HG02981 (cell line): ENCODE results near the gene INPP4A.

ENCODE experiments used
- ATAC-seq: cut with Tn5 transposase; IDR thresholded peaks from one replicate; pipeline ENCODE4 v1.9.1; 2021; ENCODE audit warnings: mild to moderate bottlenecking, moderate library complexity; ENCODE audit not compliant: unreplicated experiment

Gene INPP4A

DNA sequence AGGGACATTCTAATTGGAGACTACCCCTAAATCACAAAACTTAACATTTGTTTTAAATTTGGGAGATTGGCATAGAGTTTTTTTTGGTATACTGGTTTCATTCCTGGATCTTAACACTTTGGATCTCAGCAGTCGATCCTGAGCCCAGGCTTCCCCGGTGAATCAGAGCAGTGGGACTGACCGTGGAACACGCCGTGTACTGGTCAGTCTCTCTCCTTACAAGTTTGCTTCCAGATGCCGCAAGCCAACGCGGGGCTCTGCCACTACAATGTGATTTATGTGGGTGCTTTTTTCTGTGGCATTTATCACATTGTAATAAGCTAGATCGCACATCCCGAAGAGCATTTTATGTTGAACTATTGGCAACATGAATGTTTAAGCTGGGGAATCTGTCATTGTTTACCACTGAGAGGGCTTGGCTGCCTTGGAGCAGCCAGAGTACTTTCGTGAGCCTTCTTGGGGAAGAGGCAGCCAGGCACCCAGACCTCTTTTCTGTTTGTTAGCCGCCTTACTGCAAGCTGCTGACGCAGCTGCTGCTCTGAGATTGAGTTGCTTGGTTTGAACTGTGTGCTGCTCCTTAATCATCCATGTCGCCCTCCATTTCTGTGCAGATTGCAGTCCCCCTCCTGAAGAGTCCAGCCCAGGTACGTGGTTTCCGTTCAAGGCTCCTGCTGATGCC lies 114.3 kb downstream of the INPP4A start:
- ATAC-seq: no peak

DNA sequence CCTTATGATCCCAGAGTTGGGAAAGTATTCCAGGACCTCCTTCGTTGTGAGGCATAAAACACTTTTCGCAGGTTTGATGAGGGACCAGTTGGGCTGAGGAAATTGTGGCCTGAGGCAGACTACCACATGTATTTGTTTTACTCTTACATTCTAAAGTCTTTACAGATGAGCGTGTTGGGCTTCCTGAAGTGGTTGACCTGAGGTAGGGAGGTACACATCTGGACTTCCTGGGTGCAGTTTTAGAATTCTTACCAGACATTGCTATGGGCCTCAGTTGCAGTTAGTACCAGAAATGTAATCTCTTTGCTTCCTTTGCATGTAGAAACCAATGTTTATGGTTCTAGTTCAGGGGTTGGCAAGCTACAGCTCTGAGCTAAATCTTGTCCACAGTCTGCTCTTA lies 114.9 kb downstream of the INPP4A start:
- no peak for ATAC-seq

DNA sequence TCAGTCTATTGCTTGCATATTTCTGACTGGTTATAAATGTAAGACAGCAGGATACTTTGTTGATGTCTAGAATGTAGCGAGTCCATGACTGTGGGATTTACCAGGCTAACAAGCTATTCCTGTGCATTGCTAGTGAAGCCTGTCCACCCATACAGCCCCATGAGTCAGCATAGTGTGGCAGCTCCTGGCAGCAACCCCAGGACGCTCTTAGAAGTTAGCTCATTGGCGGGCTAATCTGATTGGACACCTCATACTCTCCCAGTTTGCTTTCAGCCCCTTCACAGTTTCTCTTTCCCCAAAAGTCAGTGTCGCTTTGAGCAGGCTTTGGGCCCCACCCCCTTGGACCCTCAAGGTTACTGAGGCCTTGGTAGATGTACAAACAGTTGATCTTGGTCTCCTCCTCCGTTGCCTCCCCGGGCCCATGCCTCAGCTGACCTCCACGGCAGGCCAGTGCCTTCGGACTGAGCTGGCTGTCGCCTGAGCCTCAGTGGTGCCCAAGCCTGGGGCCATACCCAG lies 115.7 kb downstream of the INPP4A start:
- ATAC-seq: no peak

GRCh38 chr2:98561018-98561417 lies 116.4 kb downstream of the INPP4A start:
- ATAC-seq: no peak

DNA sequence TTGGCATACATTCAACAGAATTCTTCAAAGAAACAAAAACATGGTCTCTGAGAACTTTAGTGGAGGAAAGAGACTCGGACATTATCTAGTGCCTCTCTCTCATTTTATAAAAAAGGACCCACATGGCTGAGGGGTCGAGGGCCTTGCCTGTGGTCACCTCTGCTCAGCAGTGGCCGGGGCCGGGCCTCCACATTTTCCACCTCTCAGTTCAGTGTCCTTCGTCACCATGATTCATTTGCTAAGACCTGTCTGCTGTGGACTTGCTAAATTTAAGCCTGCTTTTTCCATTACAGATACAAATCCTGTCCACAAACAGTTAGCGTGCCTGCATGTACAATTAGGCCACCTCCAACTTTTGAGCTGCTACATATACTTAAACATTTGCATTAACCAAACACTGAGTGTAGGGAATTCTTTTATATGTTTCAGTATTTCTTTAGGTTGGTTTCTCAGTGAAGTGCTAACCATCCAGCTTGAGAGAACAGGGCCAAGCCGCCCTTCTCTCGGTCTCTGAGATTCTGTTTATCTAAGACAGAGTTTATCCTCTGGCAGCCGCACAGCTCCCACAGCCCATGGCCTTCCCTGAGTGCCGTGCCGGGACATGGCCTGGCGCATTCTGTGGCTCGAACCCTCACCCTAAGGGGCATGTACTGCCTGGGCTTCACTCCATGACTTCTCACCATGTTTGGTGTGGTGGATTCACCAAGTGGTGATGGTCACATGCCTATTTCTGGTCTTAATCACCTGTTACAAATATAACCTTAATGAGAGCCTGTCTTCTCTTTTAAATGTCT lies 117.4 kb downstream of the INPP4A start:
- ATAC-seq: no peak

DNA sequence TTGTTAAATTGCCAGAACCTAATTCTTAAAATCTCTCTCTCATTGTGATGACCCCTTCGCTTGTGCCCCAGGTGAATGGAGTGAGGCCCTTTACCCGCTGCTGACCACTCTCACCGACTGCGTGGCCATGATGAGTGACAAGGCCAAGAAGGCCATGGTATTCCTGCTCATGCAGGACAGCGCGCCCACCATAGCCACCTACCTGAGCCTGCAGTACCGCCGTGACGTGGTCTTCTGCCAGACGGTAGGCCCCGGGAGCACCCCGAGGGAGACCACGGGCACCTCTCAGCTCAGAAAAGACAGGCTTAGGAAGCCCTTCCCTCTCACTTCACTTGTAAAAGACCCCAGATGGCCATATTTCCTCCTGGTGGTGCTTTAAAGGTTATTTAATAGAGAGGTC lies 118.7 kb downstream of the INPP4A start:
- no peak for ATAC-seq

- ATAC-seq: no peak
These were observed 120.0 kb downstream of the INPP4A start for GRCh38 chr2:98564541-98565132.

DNA sequence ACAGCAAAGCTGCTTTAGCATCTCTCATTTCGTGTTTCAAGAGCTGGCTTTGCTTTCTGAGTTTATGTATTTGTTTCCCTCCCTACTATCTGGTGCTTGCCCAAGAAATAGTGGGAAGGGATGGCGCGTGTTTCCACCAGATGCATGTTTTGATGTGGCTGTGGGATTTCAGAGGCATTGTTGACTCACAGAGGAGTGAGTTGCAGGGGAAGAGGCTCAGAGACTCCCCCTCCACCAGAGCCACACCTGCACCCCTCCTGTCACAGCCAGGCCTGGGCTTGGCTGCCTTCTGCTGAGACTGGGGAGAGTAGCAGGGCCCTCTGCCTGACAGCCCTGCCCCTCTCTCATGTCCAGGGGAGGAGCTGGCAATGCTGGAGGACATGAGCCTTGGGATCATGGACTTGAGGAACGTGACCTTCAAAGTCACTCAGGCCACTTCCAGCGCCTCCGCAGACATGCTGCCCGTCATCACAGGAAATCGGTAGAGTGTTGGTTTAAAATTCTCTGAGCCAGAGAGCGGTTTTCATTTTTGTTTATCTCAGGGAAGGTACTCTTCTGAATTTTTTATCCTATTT lies 120.7 kb downstream of the INPP4A start:
- no peak for ATAC-seq

DNA sequence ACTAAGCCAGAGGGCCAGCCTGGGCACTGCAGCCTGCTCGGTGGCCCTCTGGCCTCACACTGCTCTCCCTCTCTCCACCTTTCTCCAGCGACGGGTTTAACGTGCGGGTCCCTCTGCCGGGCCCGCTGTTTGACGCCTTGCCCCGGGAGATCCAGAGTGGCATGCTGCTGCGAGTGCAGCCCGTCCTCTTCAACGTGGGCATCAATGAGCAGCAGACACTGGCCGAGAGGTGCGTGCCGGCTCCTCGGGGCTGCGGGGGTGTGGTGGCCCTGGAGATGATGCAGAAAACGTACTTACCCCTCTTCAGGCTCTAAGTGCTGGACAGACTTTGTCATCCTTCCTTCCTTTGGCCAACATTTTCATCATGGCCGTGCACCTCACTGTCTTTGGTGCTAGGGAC lies 121.3 kb downstream of the INPP4A start:
- no peak for ATAC-seq

GRCh38 chr2:98568161-98568956 lies 123.7 kb downstream of the INPP4A start:
- no peak for ATAC-seq

GRCh38 chr2:98569197-98569793 lies 124.6 kb downstream of the INPP4A start:
- ATAC-seq: no peak

DNA sequence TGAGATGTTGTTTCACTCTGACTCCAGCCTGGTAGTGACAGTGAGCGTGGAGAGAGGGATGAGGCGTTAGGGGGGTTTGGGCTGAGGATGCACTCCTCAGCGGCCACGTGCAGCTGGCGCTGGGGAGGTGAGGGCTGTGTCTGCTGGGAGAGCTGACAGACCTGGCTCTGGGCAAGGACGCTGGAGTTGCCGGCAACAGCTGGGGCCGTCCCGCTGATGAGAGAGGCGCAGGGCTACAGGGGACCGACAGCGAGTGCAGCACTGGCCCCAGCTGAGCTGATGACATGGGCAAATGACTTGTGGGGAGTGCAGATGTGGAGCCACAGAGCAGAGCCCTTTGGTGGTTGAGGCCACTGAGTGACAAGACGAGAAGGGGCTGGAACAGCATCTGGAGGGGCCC lies 125.3 kb downstream of the INPP4A start:
- no peak for ATAC-seq

DNA sequence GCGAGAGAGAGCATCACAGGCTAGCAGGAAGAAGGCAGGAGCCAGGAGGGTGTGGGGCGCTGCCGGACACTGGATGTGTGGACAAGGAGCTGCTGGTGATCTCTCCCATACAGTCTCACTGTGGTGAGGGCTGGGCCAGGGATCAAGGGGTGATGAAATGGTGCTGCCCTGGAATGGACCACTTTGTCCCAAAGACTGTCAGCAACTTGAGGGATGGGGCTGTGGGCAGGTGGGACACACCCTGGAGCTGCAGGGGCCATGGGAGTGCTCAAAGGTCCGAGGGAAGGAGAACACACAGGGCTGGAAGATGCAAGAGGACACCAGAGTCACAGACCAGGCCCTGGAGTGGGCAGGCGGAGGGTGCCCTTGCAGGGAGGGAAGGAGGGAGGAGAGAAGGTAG lies 125.7 kb downstream of the INPP4A start:
- no peak for ATAC-seq

- ATAC-seq: no peak
These were observed 126.6 kb downstream of the INPP4A start for GRCh38 chr2:98571121-98571701.

- no peak for ATAC-seq
These were observed 127.1 kb downstream of the INPP4A start for GRCh38 chr2:98571796-98572195.

DNA sequence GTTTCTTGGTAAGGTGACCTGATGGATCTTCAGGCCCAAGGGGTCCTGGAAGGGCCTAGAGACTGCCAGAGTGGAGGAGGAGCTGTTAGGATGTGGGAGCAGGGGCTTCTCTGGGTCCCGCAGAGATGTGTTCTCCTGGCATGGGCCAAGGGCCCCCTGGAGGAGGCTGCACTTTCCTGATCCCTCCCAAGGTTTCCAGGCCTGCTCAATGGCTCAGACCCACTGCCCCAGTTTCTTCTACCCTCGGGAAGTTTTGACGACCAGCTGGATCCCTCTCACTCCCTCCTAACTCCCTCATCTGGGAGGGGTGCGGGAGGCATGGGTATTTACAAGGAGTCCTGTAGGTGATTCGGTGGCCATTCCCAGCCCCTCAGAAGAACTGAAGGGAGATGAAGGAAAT lies 127.6 kb downstream of the INPP4A start:
- ATAC-seq: no peak

DNA sequence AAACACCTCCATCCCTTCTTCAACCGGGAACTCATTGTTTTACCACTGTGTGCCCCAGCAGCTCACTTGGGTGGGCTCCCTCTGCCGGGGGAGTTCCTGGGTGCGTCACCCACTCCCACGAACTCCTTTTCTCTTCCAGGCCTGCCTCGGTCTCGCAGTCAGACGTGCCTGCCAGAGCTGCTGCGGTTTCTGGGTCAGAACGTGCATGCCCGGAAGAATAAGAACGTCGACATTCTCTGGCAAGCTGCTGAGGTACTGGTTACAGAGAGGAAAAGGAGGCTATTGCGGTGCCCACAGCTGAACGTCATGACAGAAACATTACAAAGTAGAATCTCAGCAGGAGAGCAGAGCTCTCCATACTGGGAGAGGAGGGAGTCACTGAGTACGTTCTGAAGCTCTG lies 128.0 kb downstream of the INPP4A start:
- no peak for ATAC-seq

GRCh38 chr2:98573426-98573825 lies 128.8 kb downstream of the INPP4A start:
- no peak for ATAC-seq

DNA sequence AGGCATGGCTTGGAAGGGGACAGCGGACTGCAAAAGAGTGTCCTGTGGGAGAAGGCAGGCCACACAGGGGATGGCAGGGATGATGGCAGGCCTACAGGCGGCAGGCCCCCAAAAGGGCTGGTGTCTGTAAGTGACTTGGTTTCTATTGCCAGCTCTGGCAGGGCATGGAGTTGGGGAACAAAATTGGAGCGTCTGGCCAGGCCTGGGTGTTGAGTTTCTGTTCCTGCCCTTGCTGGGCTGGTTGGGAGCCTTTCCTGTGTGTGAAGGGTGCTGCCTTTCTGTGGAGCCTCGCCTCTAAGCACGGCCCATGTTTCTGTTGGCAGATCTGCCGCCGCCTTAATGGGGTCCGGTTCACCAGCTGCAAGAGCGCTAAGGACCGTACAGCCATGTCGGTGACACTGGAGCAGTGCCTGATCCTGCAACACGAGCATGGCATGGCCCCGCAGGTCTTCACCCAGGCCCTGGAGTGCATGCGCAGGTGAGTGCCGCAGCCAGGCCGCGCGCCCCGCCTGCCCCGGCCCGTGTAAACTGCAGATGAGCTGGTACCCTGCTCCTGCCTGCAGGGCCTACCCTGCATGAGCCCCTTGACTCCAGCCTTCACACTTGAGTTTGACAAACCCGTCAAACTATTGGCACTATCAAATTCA lies 132.1 kb downstream of the INPP4A start:
- ATAC-seq: no peak

GRCh38 chr2:98577313-98577712 lies 132.7 kb downstream of the INPP4A start:
- no peak for ATAC-seq
